GM12891 (cell line): ENCODE measurements around the gene CADM2.
"Not testable (repeated sequence)": the region's sequence is repeated elsewhere in the genome, so short reads cannot be mapped to it uniquely, and the experiment has no call there.

ENCODE experiments used
- DNase-seq: peaks from one replicate; pipeline ENCODE4 v3.0.0; 2011; ENCODE audit warnings: low spot score; ENCODE audit not compliant: insufficient read length
- FAIRE-seq: peaks from 2 replicates; lab custom pipeline; 2011; peaks lifted over from hg19 to GRCh38; lab: Jason Lieb, UNC
- PAX5 ChIP-seq: IDR thresholded peaks from 2 replicates; pipeline ENCODE4 v1.6.1; 2011; ENCODE audit warnings: low read length, moderate library complexity, mild to moderate bottlenecking; ENCODE audit not compliant: insufficient read depth, severe bottlenecking
- POLR2A ChIP-seq: IDR thresholded peaks from 2 replicates; pipeline ENCODE4 v1.6.1; 2011; ENCODE audit warnings: low read depth, low read length, control low read depth
- POLR2AphosphoS5 ChIP-seq: IDR thresholded peaks from 2 replicates; pipeline ENCODE4 v1.6.1; 2011; ENCODE audit warnings: low read depth, low read length, control low read depth
- POU2F2 ChIP-seq: IDR thresholded peaks from 2 replicates; pipeline ENCODE4 v1.6.1; 2011; ENCODE audit warnings: low read depth, mild to moderate bottlenecking, control low read depth, low read length, moderate library complexity
- SPI1 ChIP-seq: IDR thresholded peaks from 2 replicates; pipeline ENCODE4 v1.6.1; 2011; ENCODE audit warnings: low read depth, low read length, control low read depth
- TAF1 ChIP-seq: IDR thresholded peaks from 2 replicates; pipeline ENCODE4 v1.6.1; 2011; ENCODE audit warnings: low read depth, low read length, control low read depth

Gene CADM2

GRCh38 chr3:85102781-85103180, 144.0 kb downstream of the CADM2 start:
- FAIRE-seq (no peak), DNase-seq (no peak)
- TF ChIP-seq POU2F2 (no peak), PAX5 (no peak), TAF1 (no peak), POLR2AphosphoS5 (no peak), SPI1 (no peak), POLR2A (no peak)

- DNase-seq = no peak
- TF ChIP-seq PAX5 (no peak), POU2F2 (no peak), POLR2A (no peak), POLR2AphosphoS5 (no peak), SPI1 (no peak), TAF1 (no peak)
- FAIRE-seq = no peak
Measured at GRCh38 chr3:85110393-85110792, 151.6 kb downstream of the CADM2 start.

- no peak for TF ChIP-seq POU2F2
- TF ChIP-seq POLR2A = no peak
- no peak for TF ChIP-seq TAF1
- TF ChIP-seq POLR2AphosphoS5 = no peak
- TF ChIP-seq PAX5 = no peak
- FAIRE-seq = no peak
- DNase-seq = no peak
Measured at GRCh38 chr3:85120879-85121278, 162.1 kb downstream of the CADM2 start.

GRCh38 chr3:85132864-85133263, 174.1 kb downstream of the CADM2 start:
- not testable (repeated sequence) for DNase-seq, FAIRE-seq

- FAIRE-seq, DNase-seq: not testable (repeated sequence)
Measured at GRCh38 chr3:85133691-85134420, 175.1 kb downstream of the CADM2 start.

GRCh38 chr3:85142626-85143025, 183.8 kb downstream of the CADM2 start:
- DNase-seq (no peak), FAIRE-seq (no peak)
- TF ChIP-seq TAF1 = no peak
- TF ChIP-seq POLR2AphosphoS5 = no peak
- no peak for TF ChIP-seq PAX5
- TF ChIP-seq SPI1 = no peak
- no peak for TF ChIP-seq POU2F2
- no peak for TF ChIP-seq POLR2A

- DNase-seq (no peak), FAIRE-seq (no peak)
- TF ChIP-seq PAX5 (no peak), POU2F2 (no peak), POLR2AphosphoS5 (no peak), SPI1 (no peak), TAF1 (no peak), POLR2A (no peak)
Measured at GRCh38 chr3:85148036-85148435, 189.2 kb downstream of the CADM2 start.

- FAIRE-seq (no peak), DNase-seq (no peak)
- TF ChIP-seq TAF1 = no peak
- no peak for TF ChIP-seq POLR2AphosphoS5
- no peak for TF ChIP-seq POLR2A
- no peak for TF ChIP-seq PAX5
- no peak for TF ChIP-seq SPI1
- TF ChIP-seq POU2F2 = no peak
Measured at GRCh38 chr3:85151555-85151954, 192.8 kb downstream of the CADM2 start.

GRCh38 chr3:85153279-85153678, 194.5 kb downstream of the CADM2 start:
- FAIRE-seq, DNase-seq: not testable (repeated sequence)

GRCh38 chr3:85159376-85159775, 200.6 kb downstream of the CADM2 start:
- no peak for DNase-seq
- TF ChIP-seq TAF1 (no peak), POLR2A (no peak), PAX5 (no peak), POLR2AphosphoS5 (no peak), SPI1 (no peak), POU2F2 (no peak)
- no peak for FAIRE-seq

- DNase-seq (no peak), FAIRE-seq (no peak)
Measured at GRCh38 chr3:85161544-85161943, 202.8 kb downstream of the CADM2 start.

More at GRCh38 chr3:85161544-85161943, 202.8 kb downstream of the CADM2 start:
- no peak for TF ChIP-seq POU2F2
